ENCODE data around the gene METTL6. TPM values are rescaled to one million over a fixed set of nuclear protein-coding genes. Genes with fewer than 3 reads are reported as not detected.

The METTL6 gene
- total and polyA plus RNA-seq, 10 of the 15 experiments (the other 5 are each of a cell fraction or from before 2014, with no cell fraction given), result 13.8 to 29.6 (median 20.8) TPM

DNA sequence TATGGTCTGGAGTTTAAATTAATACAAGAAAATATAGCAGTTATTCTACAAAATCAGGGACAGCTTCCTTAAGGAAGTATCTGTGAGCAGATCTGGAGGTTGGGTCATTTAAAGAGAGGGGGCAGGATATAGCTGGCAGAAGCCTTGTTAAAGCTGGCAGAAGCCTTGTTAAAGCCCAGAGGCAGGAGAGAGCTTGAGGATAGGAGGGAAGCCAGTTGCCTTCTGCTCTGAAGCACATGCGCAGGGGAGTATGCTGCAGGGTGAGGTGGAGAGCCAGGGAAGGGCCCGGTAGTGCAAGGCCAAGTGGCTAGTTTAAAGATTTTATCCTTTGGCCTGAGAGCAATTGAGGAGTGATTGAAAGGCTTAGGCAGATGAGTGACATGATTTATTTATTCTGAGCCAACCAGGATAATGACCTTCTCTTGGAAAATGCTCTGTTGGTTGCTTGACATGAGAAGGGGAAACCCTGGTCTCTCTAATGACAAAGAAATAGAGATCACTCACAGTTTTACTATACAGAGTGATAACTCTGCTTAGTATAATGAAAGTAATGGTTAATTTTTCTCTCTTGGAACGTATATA is 4.0 kb upstream of the METTL6 start (continued):
- TF ChIP-seq, protein P1, sequence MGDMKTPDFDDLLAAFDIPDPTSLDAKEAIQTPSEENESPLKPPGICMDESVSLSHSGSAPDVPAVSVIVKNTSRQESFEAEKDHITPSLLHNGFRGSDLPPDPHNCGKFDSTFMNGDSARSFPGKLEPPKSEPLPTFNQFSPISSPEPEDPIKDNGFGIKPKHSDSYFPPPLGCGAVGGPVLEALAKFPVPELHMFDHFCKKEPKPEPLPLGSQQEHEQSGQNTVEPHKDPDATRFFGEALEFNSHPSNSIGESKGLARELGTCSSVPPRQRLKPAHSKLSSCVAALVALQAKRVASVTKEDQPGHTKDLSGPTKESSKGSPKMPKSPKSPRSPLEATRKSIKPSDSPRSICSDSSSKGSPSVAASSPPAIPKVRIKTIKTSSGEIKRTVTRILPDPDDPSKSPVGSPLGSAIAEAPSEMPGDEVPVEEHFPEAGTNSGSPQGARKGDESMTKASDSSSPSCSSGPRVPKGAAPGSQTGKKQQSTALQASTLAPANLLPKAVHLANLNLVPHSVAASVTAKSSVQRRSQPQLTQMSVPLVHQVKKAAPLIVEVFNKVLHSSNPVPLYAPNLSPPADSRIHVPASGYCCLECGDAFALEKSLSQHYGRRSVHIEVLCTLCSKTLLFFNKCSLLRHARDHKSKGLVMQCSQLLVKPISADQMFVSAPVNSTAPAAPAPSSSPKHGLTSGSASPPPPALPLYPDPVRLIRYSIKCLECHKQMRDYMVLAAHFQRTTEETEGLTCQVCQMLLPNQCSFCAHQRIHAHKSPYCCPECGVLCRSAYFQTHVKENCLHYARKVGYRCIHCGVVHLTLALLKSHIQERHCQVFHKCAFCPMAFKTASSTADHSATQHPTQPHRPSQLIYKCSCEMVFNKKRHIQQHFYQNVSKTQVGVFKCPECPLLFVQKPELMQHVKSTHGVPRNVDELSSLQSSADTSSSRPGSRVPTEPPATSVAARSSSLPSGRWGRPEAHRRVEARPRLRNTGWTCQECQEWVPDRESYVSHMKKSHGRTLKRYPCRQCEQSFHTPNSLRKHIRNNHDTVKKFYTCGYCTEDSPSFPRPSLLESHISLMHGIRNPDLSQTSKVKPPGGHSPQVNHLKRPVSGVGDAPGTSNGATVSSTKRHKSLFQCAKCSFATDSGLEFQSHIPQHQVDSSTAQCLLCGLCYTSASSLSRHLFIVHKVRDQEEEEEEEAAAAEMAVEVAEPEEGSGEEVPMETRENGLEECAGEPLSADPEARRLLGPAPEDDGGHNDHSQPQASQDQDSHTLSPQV (IDR thresholded peaks at IDR 0.05), result no peak
- no peak for TF ChIP-seq KAT2A (conservative IDR thresholded peaks at IDR 0.05; ENCODE audit: control insufficient read depth, low read depth, low read length)
- TF ChIP-seq ZNF384 (IDR thresholded peaks at IDR 0.05; ENCODE audit: borderline replicate concordance, low read depth, low read length), result no peak
- TF ChIP-seq ZNF24 (IDR thresholded peaks at IDR 0.05), result no peak
- no peak for TF ChIP-seq HDGF (IDR thresholded peaks at IDR 0.05)
- no peak for TF ChIP-seq ZNF207 (IDR thresholded peaks at IDR 0.05; ENCODE audit: borderline replicate concordance)
- no peak for TF ChIP-seq EP300 (IDR thresholded peaks at IDR 0.05; ENCODE audit: borderline replicate concordance in 1 of 2, control insufficient read depth in 1 of 2, low read depth in 2 of 2, low read length in 2 of 2)
